Lung (tissue), 12 donors: Measurements from ENCODE around the gene PPP6R3. TPM values are rescaled to one million over a fixed set of nuclear protein-coding genes. Genes with fewer than 3 reads are reported as not detected.
A peak's percentile ranks its signal among the peaks of the same experiment; 100 is the strongest.

Experiments used
- ATAC-seq: fragments of 200-7000 bp; cut with Tn5 transposase; one replicate; pipeline ENCODE4 v1.9.1; 2020; ENCODE audit warnings: moderate number of reproducible peaks; ENCODE audit not compliant: insufficient read depth, low FRiP score
- DNase-seq, 3 donors: peaks; one replicate each; pipeline ENCODE4 v3.0.0-alpha.2; 2013 to 2017
- H3K27ac ChIP-seq, 2 donors: one replicate each; pipeline ENCODE4 v1.5.1; 2013; ENCODE audit warnings: mild to moderate bottlenecking in 2 of 2, moderate library complexity in 2 of 2, control low read depth in 1 of 2, inconsistent platforms in 1 of 2, low read depth in 1 of 2, low read length in 1 of 2
- H3K27me3 ChIP-seq, 3 donors: one replicate each; pipeline ENCODE4 v1.5.1; 2013; ENCODE audit warnings: low read length in 2 of 3; ENCODE audit not compliant: control insufficient read depth in 3 of 3, insufficient read depth in 3 of 3
- H3K36me3 ChIP-seq, 4 donors: one replicate each; pipeline ENCODE4 v1.5.1; 2013; ENCODE audit warnings: low read length in 4 of 4, mild to moderate bottlenecking in 1 of 4, moderate library complexity in 1 of 4; ENCODE audit not compliant: control insufficient read depth in 4 of 4, insufficient read depth in 4 of 4
- H3K4me1 ChIP-seq, 5 donors: one replicate each; pipeline ENCODE4 v1.5.1; 2013; ENCODE audit warnings: low read length in 5 of 5, mild to moderate bottlenecking in 2 of 5, moderate library complexity in 1 of 5; ENCODE audit not compliant: control insufficient read depth in 5 of 5, insufficient read depth in 5 of 5
- H3K4me3 ChIP-seq: one replicate; pipeline ENCODE4 v1.5.1; 2013; ENCODE audit warnings: mild to moderate bottlenecking, control low read depth, moderate library complexity
- H3K9ac ChIP-seq, 2 donors: one replicate each; pipeline ENCODE4 v1.5.1; 2013; ENCODE audit warnings: low read length in 2 of 2, control low read depth in 1 of 2; ENCODE audit not compliant: insufficient read depth in 1 of 2
- H3K9me3 ChIP-seq, 4 donors: one replicate each; pipeline ENCODE4 v1.5.1; 2013; ENCODE audit warnings: low read length in 3 of 4, mild to moderate bottlenecking in 1 of 4, moderate library complexity in 1 of 4; ENCODE audit not compliant: control insufficient read depth in 4 of 4, insufficient read depth in 3 of 4
- CTCF ChIP-seq: IDR thresholded peaks from 2 replicates; pipeline ENCODE4 v1.5.1; 2012; ENCODE audit warnings: mild to moderate bottlenecking; ENCODE audit errors: control extremely low read depth, extremely low read depth
- WGBS, 2 donors: extraction: QIAGEN DNeasy Blood & Tissue Kit; methylation state at CpG; one replicate each; pipeline ENCODE4 v1.1.7; 2013; 5-methylcytosine and 5-hydroxymethylcytosine counted together
- polyA plus RNA-seq, 2 donors: library from polyadenylated mRNA; stranded (reverse); fragments of 200-250 nt; gene quantifications; one replicate each; pipeline ENCODE4 v1.2.1, GENCODE V29; 2013
- total RNA-seq, 2 donors: library from RNA; depleted of rRNA in 1 of 2; stranded (reverse); fragments of >200 nt in 1 of 2; gene quantifications; one replicate each; pipeline ENCODE4 v1.2.1, GENCODE V29; 2014 to 2021
- donor health status: control.
- donor health status: control.
- donor health status: Bipolar disorder and iron deficiency.
- donor health status: healthy.
- donor health status: DM: yes; HTN: yes; CAD: no.

Gene PPP6R3
- total and polyA plus RNA-seq, 4 donors, result 28.5 to 217 (median 60.7) TPM

DNA sequence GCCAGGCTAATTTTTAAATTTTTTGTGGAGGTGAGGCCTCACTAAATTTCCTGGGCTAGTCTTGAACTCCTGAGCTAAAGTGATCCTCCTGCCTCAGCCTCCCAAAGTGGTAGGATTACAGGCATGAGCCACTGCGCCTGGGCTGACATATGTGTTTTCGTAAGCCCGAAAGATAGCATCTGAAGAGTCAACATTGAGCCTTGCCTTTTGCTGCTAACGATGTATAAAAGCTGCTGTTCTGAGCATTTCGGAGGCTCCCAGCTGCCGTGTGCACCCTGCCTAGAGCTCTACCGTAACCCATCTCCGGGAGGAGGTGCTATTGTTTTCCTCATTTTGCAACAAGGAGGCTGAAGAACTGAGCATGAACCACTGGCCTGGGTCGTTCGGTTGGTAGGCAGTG lies 18.1 kb upstream of the PPP6R3 start:
- Histone ChIP-seq H3K36me3 (peaks cover 2 to 43% (median 8%) of the 10 kb centered on the region in 4 donors), H3K4me3 (no peak overlapping the region), H3K9ac (no peak overlapping the region), H3K4me1 (peaks cover 0 to 31% (median 5%) of the 10 kb centered on the region in 5 donors), H3K9me3 (no peaks in the 10 kb centered on the region), H3K27ac (no peak overlapping the region), H3K27me3 (no peaks in the 10 kb centered on the region)
- ATAC-seq (no peak), DNase-seq (peak in 2 of 3 donors; percentile 59 to 71)
- TF ChIP-seq CTCF, result no peak
- 91 to 94% methylated on average over 10 of the region's 10 CpGs for WGBS, 2 donors

DNA sequence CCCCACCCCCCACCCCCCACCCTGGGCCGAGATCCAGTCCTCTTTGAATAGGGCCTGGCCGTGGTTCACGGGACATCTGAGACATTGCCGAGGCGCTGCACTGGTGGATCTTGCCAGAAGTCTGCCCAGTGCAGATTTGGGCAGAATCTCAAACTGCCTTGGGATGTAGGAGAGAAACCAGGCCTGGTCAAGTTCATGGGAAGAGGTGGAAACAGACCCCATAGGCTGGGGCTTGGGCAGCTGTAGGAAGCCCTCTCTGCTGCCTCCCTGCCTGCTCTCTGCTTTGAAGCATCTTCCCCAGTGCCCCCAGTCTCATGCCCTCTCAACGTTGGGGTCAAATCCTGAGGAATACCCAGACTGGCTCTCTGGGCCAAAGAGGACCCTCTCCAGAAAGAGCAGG lies 16.0 kb upstream of the PPP6R3 start:
- Histone ChIP-seq H3K9me3 (no peaks in the 10 kb centered on the region), H3K27me3 (no peaks in the 10 kb centered on the region), H3K4me3 (no peak overlapping the region), H3K4me1 (peaks cover 0 to 28% (median 5%) of the 10 kb centered on the region in 5 donors), H3K9ac (no peak overlapping the region), H3K27ac (no peak overlapping the region), H3K36me3 (peaks cover 2 to 29% (median 3%) of the 10 kb centered on the region in 4 donors)
- no peak for TF ChIP-seq CTCF
- ATAC-seq (no peak), DNase-seq (no peak)
- 84% methylated on average over 6 of the region's 6 CpGs for WGBS, 2 donors

- TF ChIP-seq CTCF, result no peak
- DNase-seq (no peak), ATAC-seq (no peak)
- no peak overlapping the region for H3K4me3 ChIP-seq
- no peaks in the 10 kb centered on the region for H3K27me3 ChIP-seq
- 87 to 92% methylated on average over 11 of the region's 11 CpGs for WGBS, 2 donors
- no peaks in the 10 kb centered on the region for H3K9me3 ChIP-seq
- H3K36me3 ChIP-seq, result peaks cover 3 to 21% (median 6%) of the 10 kb centered on the region in 4 donors
- no peak overlapping the region for H3K9ac ChIP-seq
- peaks cover 0 to 20% (median 1%) of the 10 kb centered on the region in 5 donors for H3K4me1 ChIP-seq
- H3K27ac ChIP-seq, result no peak overlapping the region
Measured at GRCh38 chr11:68445531-68446035, 15.0 kb upstream of the PPP6R3 start.
